WTC11 (cell line): ENCODE measurements around the gene S100A7.

Experiments
- CBFB ChIP-seq: sonication (generic); formaldehyde crosslinking; IDR thresholded peaks from 2 replicates; pipeline ENCODE4 v1.8.1; 2022; ENCODE audit warnings: mild to moderate bottlenecking, low read depth, missing genetic modification reagents
- ETV6 ChIP-seq: sonication (generic); formaldehyde crosslinking; IDR thresholded peaks from 2 replicates; pipeline ENCODE4 v1.8.1; 2022; ENCODE audit warnings: mild to moderate bottlenecking, missing genetic modification reagents
- NR1H2 ChIP-seq: sonication (generic); formaldehyde crosslinking; IDR thresholded peaks from 2 replicates; pipeline ENCODE4 v1.9.0; 2021; ENCODE audit warnings: mild to moderate bottlenecking, moderate library complexity, missing genetic modification reagents
- ZBTB21 ChIP-seq: sonication (generic); formaldehyde crosslinking; IDR thresholded peaks from 2 replicates; pipeline ENCODE4 v1.8.1; 2023; ENCODE audit warnings: mild to moderate bottlenecking, missing genetic modification reagents, borderline replicate concordance

- no peak for TF ChIP-seq CBFB (CRISPR knock-in tag)
- TF ChIP-seq ZBTB21 (CRISPR knock-in tag): no peak
- TF ChIP-seq ETV6 (CRISPR knock-in tag): no peak
- no peak for TF ChIP-seq NR1H2 (CRISPR knock-in tag)
These were observed 18.5 kb upstream of the S100A7 start for GRCh38 chr1:153478692-153479618.
